ENCODE results near the gene PPP1R12B.
"Not testable (repeated sequence)": the region's sequence is repeated elsewhere in the genome, so short reads cannot be mapped to it uniquely, and the experiment has no call there.

The PPP1R12B gene

DNA sequence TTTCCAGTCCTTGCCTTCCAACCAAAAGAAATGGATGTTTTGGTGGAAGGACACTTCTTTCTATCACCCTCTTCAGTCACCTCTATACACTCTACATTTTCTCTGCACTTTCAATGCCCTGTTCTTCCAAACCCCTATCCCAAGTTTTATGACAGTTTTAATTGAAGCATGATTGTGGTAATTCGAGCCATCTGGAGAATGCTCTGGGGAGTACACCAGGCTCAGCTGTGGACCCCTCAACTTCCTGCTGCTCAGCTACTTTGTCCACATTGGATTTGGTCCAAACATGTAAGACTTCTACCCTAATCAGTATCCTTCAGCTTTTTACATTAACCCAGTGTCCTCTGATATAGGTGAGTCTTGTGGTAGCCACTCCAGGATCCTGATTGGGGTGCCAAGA, 232.1 kb downstream of the PPP1R12B start:
- TF ChIP-seq CTCF (IDR thresholded peaks at IDR 0.05; ENCODE audit: insufficient read depth, missing control alignments) = no peak
- DNase-seq (ENCODE audit: insufficient read length, low spot score) (no peak), FAIRE-seq (no peak)

DNA sequence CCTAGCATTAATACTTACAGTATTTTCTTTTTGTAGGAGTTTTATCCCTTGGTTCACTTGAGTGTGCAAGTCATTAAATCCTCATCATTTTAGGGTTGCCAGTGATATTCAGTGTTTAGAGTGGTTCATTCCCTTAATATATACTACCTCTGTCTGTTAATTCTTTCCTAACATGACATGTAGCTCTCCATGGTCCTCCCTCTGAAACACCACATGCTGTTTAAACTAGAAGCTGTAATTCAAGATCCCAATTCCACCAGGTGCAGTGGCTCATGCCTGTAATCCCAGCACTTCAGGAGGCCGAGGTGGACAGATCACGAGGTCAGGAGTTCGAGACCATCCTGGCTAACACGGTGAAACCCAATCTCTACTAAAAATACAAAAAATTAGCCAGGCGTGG, 233.9 kb downstream of the PPP1R12B start:
- DNase-seq (ENCODE audit: insufficient read length, low spot score); FAIRE-seq: not testable (repeated sequence)

DNA sequence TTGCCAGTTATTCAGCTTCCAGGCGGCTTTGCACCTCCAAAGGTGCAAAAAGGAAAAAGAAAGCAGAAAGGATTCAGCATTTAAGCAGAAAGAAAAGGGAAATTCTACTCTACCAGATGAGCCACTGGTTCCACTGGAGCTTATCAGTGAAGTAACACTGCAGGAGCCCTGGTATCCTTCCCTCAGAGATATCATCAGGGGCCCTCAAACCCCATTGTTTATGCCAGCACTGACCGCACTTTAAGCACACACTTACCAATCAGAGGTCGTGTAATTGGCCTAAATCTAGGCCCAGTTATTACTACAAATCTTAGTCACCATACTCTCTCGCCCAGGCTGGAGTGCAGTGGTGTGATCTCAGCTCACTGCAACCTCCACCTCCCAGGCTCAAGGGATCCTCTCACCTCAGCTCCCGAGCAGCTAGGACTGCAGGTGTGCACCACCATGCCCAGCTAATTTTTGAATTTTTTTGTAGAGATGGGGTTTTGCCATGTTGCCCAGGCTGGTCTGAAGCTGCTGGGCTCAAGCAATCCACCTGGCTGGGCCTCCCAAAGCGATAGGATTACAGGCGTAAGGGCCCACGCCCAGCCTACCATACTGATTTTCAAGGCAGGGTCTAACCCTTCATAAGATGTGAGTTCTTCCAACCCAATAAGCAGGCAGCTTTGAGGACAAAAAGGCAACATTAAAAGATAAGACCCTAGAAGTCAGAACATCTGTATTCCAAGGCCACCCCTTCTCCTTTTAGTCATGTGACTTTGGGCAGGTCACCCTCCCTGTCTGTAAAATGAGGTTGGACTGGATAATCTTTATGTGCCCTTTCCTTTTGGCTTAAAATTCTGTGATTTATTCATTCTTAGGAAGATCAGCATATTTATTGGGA, 236.4 kb downstream of the PPP1R12B start:
- FAIRE-seq (no peak), DNase-seq (ENCODE audit: insufficient read length, low spot score) (no peak)
- TF ChIP-seq CTCF (IDR thresholded peaks at IDR 0.05; ENCODE audit: insufficient read depth, missing control alignments) = no peak

GRCh38 chr1:202585590-202585933, 237.1 kb downstream of the PPP1R12B start:
- no peak for TF ChIP-seq CTCF (IDR thresholded peaks at IDR 0.05; ENCODE audit: insufficient read depth, missing control alignments)
- DNase-seq (ENCODE audit: insufficient read length, low spot score) (no peak), FAIRE-seq (no peak)

DNA sequence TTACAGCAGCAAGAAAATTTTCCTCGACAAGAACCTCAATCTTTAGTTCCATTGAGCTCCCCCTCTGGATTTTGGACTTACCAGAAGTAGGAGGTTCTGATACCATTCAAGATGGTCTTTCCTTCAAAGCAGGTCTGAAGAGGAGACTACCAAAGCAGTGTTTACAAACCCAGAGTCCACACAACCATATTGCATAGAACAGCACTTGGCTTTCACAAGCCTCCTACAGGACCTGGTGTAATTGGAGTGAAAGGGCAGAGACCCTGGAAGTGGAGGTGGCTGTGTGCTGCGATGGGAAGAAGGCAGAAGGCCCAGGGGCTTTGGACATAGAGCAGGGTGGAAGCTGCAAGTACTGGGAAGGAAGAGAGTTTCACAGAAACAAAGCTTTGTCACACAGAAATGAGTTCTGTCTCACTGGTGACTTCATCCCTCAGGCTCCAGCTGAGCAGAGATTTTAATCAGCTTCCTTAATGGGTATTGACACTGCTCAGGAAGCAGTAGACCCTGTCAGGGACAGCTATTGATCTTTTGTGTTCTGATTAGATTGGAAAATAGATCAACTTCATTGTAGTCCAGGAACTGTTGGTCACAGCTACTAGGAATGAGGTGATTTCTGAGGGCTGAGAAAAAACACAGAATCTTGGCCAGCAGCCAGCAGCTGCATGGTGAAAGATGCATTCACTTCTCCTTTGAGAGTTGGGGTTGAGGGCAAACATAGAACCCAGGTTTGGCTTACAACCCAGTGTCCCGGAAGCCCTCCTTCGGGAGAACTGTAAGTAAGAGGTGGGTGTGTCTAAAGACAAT, 237.7 kb downstream of the PPP1R12B start:
- FAIRE-seq = no peak
- no peak for DNase-seq (ENCODE audit: insufficient read length, low spot score)
- TF ChIP-seq CTCF (IDR thresholded peaks at IDR 0.05; ENCODE audit: insufficient read depth, missing control alignments) = no peak

GRCh38 chr1:202586871-202587270, 238.4 kb downstream of the PPP1R12B start:
- DNase-seq (ENCODE audit: insufficient read length, low spot score) (no peak), FAIRE-seq (no peak)
- TF ChIP-seq CTCF (IDR thresholded peaks at IDR 0.05; ENCODE audit: insufficient read depth, missing control alignments) = no peak

DNA sequence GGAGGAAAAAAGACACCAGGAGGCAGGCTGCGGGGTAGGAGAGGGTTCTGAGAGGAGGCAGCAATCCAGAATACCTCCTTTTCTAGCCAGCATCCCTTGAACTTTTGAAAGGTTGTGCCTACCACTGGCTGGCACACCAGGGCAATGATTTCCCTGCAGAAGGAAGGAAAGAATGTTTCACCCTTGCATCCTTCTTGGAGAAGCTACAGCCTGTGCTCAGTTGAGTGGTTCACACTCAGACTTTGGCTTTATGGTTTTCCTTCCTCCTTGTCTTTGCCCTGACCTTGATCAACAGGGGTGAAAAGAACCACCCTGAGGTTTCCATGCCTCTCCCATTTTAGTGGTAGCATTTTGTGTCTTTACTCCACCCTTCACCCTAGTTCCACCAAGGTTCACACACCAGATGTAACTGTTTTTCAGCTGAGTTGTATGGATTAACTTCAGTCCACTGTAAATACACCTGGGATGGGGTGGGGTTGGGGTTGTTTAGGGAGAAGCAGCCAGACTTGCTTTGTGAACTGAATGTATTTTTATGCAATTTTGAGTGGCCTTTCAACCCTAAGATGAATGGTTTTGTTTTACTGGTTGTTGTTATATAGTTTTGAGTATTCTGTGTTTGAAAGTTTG, 239.5 kb downstream of the PPP1R12B start:
- FAIRE-seq = no peak
- no peak for DNase-seq (ENCODE audit: insufficient read length, low spot score)
- no peak for TF ChIP-seq CTCF (IDR thresholded peaks at IDR 0.05; ENCODE audit: insufficient read depth, missing control alignments)
